ENCODE data around the gene FBXL17. TPM values are rescaled to one million over a fixed set of nuclear protein-coding genes. Genes with fewer than 3 reads are reported as not detected.

FBXL17 gene
- total RNA-seq, 1 donor from 2014 or later, result 12.7 TPM

GRCh38 chr5:108233617-108234155 lies 148.2 kb downstream of the FBXL17 start:
- H3K27me3 Mint-ChIP-seq (ENCODE audit: low read depth, unreplicated experiment), result no peaks in the 10 kb centered on the region
- no peaks in the 10 kb centered on the region for H3K9me3 ChIP-seq (ENCODE audit: insufficient read depth, low read depth, low read length)
- H3K27me3 ChIP-seq (ENCODE audit: insufficient read depth, low read length), result no peaks in the 10 kb centered on the region
- H2AFZ ChIP-seq (ENCODE audit: low read depth, low read length), result no peak overlapping the region
- H4K20me1 ChIP-seq (ENCODE audit: insufficient read depth, low read length), result no peaks in the 10 kb centered on the region
- FAIRE-seq, result no peak
- no peaks in the 10 kb centered on the region for H3K79me2 ChIP-seq (ENCODE audit: insufficient read depth, low read length)
- no peaks in the 10 kb centered on the region for H3K36me3 ChIP-seq (ENCODE audit: insufficient read depth, low read length)
- no peak overlapping the region for H3K4me3 ChIP-seq (ENCODE audit: insufficient read depth, low read depth, low read length)
- no peak overlapping the region for H3K4me3 Mint-ChIP-seq (ENCODE audit: unreplicated experiment)
- no peaks in the 10 kb centered on the region for H3K4me1 Mint-ChIP-seq (ENCODE audit: low read depth, unreplicated experiment)
- H3K36me3 Mint-ChIP-seq (ENCODE audit: low read depth, unreplicated experiment), result peaks cover 2% of the 10 kb centered on the region
- H3K9me3 Mint-ChIP-seq (ENCODE audit: unreplicated experiment), result no peaks in the 10 kb centered on the region
- no peak overlapping the region for H3K4me2 ChIP-seq (ENCODE audit: low read length)
- no peak for TF ChIP-seq CTCF (IDR thresholded peaks at IDR 0.05; ENCODE audit: insufficient read depth, low read depth, low read length)
- no peak for TF ChIP-seq EZH2 (IDR thresholded peaks at IDR 0.05; ENCODE audit: insufficient read depth, low read length)
- H3K27ac ChIP-seq (ENCODE audit: low read depth, low read length), result no peak overlapping the region
- no peak for DNase-seq (ENCODE audit: low read depth)
- no peaks in the 10 kb centered on the region for H3K4me1 ChIP-seq (ENCODE audit: insufficient read depth, low read length)
- no peak overlapping the region for H3K27ac Mint-ChIP-seq (ENCODE audit: unreplicated experiment)
- H3K9ac ChIP-seq (ENCODE audit: low read length), result no peak overlapping the region

- H3K4me2 ChIP-seq (ENCODE audit: low read length), result no peak overlapping the region
- no peaks in the 10 kb centered on the region for H3K9me3 ChIP-seq (ENCODE audit: insufficient read depth, low read depth, low read length)
- DNase-seq (ENCODE audit: low read depth), result no peak
- Mint-ChIP-seq H3K27me3 (ENCODE audit: low read depth, unreplicated experiment) (no peaks in the 10 kb centered on the region), H3K9me3 (ENCODE audit: unreplicated experiment) (no peaks in the 10 kb centered on the region), H3K4me3 (ENCODE audit: unreplicated experiment) (no peak overlapping the region), H3K27ac (ENCODE audit: unreplicated experiment) (no peak overlapping the region), H3K36me3 (ENCODE audit: low read depth, unreplicated experiment) (peaks cover 2% of the 10 kb centered on the region), H3K4me1 (ENCODE audit: low read depth, unreplicated experiment) (no peaks in the 10 kb centered on the region)
- no peak overlapping the region for H3K4me3 ChIP-seq (ENCODE audit: insufficient read depth, low read depth, low read length)
- H4K20me1 ChIP-seq (ENCODE audit: insufficient read depth, low read length), result no peaks in the 10 kb centered on the region
- no peaks in the 10 kb centered on the region for H3K27me3 ChIP-seq (ENCODE audit: insufficient read depth, low read length)
- H3K9ac ChIP-seq (ENCODE audit: low read length), result no peak overlapping the region
- no peaks in the 10 kb centered on the region for H3K4me1 ChIP-seq (ENCODE audit: insufficient read depth, low read length)
- no peaks in the 10 kb centered on the region for H3K79me2 ChIP-seq (ENCODE audit: insufficient read depth, low read length)
- FAIRE-seq, result no peak
- H3K36me3 ChIP-seq (ENCODE audit: insufficient read depth, low read length), result no peaks in the 10 kb centered on the region
- no peak overlapping the region for H3K27ac ChIP-seq (ENCODE audit: low read depth, low read length)
- TF ChIP-seq CTCF (IDR thresholded peaks at IDR 0.05; ENCODE audit: insufficient read depth, low read depth, low read length) (no peak), EZH2 (IDR thresholded peaks at IDR 0.05; ENCODE audit: insufficient read depth, low read length) (no peak)
- H2AFZ ChIP-seq (ENCODE audit: low read depth, low read length), result no peak overlapping the region
Observed at GRCh38 chr5:108232805-108233204, 149.1 kb downstream of the FBXL17 start.

GRCh38 chr5:108222011-108222410 lies 159.9 kb downstream of the FBXL17 start:
- no peak overlapping the region for H3K9ac ChIP-seq (ENCODE audit: low read length)
- H3K4me2 ChIP-seq (ENCODE audit: low read length), result no peak overlapping the region
- H4K20me1 ChIP-seq (ENCODE audit: insufficient read depth, low read length), result no peaks in the 10 kb centered on the region
- no peak overlapping the region for H2AFZ ChIP-seq (ENCODE audit: low read depth, low read length)
- Mint-ChIP-seq H3K4me3 (ENCODE audit: unreplicated experiment) (no peak overlapping the region), H3K36me3 (ENCODE audit: low read depth, unreplicated experiment) (no peaks in the 10 kb centered on the region), H3K27ac (ENCODE audit: unreplicated experiment) (no peak overlapping the region), H3K27me3 (ENCODE audit: low read depth, unreplicated experiment) (no peaks in the 10 kb centered on the region), H3K9me3 (ENCODE audit: unreplicated experiment) (no peaks in the 10 kb centered on the region), H3K4me1 (ENCODE audit: low read depth, unreplicated experiment) (peaks cover 9% of the 10 kb centered on the region)
- H3K27ac ChIP-seq (ENCODE audit: low read depth, low read length), result no peak overlapping the region
- no peak for TF ChIP-seq CTCF (IDR thresholded peaks at IDR 0.05; ENCODE audit: insufficient read depth, low read depth, low read length)
- TF ChIP-seq EZH2 (IDR thresholded peaks at IDR 0.05; ENCODE audit: insufficient read depth, low read length), result no peak
- H3K79me2 ChIP-seq (ENCODE audit: insufficient read depth, low read length), result no peaks in the 10 kb centered on the region
- no peaks in the 10 kb centered on the region for H3K9me3 ChIP-seq (ENCODE audit: insufficient read depth, low read depth, low read length)
- FAIRE-seq (no peak), DNase-seq (ENCODE audit: low read depth) (no peak)
- peaks cover 1% of the 10 kb centered on the region for H3K4me1 ChIP-seq (ENCODE audit: insufficient read depth, low read length)
- H3K36me3 ChIP-seq (ENCODE audit: insufficient read depth, low read length), result no peaks in the 10 kb centered on the region
- no peak overlapping the region for H3K4me3 ChIP-seq (ENCODE audit: insufficient read depth, low read depth, low read length)
- H3K27me3 ChIP-seq (ENCODE audit: insufficient read depth, low read length), result no peaks in the 10 kb centered on the region
